Measurements from ENCODE around the gene KLF6.

- TF ChIP-seq, protein P1, sequence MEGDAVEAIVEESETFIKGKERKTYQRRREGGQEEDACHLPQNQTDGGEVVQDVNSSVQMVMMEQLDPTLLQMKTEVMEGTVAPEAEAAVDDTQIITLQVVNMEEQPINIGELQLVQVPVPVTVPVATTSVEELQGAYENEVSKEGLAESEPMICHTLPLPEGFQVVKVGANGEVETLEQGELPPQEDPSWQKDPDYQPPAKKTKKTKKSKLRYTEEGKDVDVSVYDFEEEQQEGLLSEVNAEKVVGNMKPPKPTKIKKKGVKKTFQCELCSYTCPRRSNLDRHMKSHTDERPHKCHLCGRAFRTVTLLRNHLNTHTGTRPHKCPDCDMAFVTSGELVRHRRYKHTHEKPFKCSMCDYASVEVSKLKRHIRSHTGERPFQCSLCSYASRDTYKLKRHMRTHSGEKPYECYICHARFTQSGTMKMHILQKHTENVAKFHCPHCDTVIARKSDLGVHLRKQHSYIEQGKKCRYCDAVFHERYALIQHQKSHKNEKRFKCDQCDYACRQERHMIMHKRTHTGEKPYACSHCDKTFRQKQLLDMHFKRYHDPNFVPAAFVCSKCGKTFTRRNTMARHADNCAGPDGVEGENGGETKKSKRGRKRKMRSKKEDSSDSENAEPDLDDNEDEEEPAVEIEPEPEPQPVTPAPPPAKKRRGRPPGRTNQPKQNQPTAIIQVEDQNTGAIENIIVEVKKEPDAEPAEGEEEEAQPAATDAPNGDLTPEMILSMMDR (IDR thresholded peaks at IDR 0.05; ENCODE audit: insufficient read depth, low read depth, low read length), result no peak
- no peak for TF ChIP-seq EZH2 (IDR thresholded peaks at IDR 0.05; ENCODE audit: insufficient read depth, low read length)
Observed at GRCh38 chr10:3741688-3742461, 43.1 kb downstream of the KLF6 start.

Data from astrocyte (in vitro differentiated cells and primary cell).